Mesendoderm (in vitro differentiated cells): ENCODE data around the gene CD72.
"Not testable (repeated sequence)": the region's sequence is repeated elsewhere in the genome, so short reads cannot be mapped to it uniquely, and the experiment has no call there.

Source experiments
- DNase-seq: peaks from one replicate; pipeline ENCODE4 v3.0.0; 2013
- H2AK5ac ChIP-seq: 2 replicates; pipeline ENCODE4 v1.6.1; 2013; ENCODE audit warnings: low read length, inconsistent platforms
- H2BK120ac ChIP-seq: 2 replicates; pipeline ENCODE4 v1.6.1; 2013; ENCODE audit warnings: low read depth, mild to moderate bottlenecking, low read length, moderate library complexity, mixed read lengths
- H2BK15ac ChIP-seq: replicated peaks from 2 replicates; pipeline ENCODE4 v1.6.1; 2013; ENCODE audit warnings: low read depth, mild to moderate bottlenecking, moderate library complexity
- H2BK5ac ChIP-seq: 2 replicates; pipeline ENCODE4 v1.6.1; 2013; ENCODE audit warnings: low read length, inconsistent platforms
- H3K18ac ChIP-seq: 2 replicates; pipeline ENCODE4 v1.6.1; 2013; ENCODE audit warnings: mild to moderate bottlenecking, low read length, mixed read lengths
- H3K23ac ChIP-seq: one replicate; pipeline ENCODE4 v1.6.1; 2013; ENCODE audit warnings: low read length
- H3K27ac ChIP-seq: 2 replicates; pipeline ENCODE4 v1.5.1; 2013; ENCODE audit warnings: low read depth, mild to moderate bottlenecking, inconsistent platforms, low read length, moderate library complexity
- H3K27me3 ChIP-seq: 2 replicates; pipeline ENCODE4 v1.6.1; 2013; ENCODE audit warnings: low read length, control low read depth, mild to moderate bottlenecking, inconsistent platforms; ENCODE audit not compliant: insufficient read depth, poor library complexity
- H3K36me3 ChIP-seq: 2 replicates; pipeline ENCODE4 v1.6.1; 2013; ENCODE audit warnings: low read length, inconsistent platforms; ENCODE audit not compliant: control insufficient read depth, insufficient read depth
- H3K4ac ChIP-seq: one replicate; pipeline ENCODE4 v1.6.1; 2013; ENCODE audit warnings: low read depth, mild to moderate bottlenecking, low read length, moderate library complexity
- H3K4me1 ChIP-seq: 2 replicates; pipeline ENCODE4 v1.6.1; 2013; ENCODE audit warnings: low read depth, low read length, inconsistent platforms; ENCODE audit not compliant: control insufficient read depth
- H3K4me2 ChIP-seq: 2 replicates; pipeline ENCODE4 v1.6.1; 2013; ENCODE audit warnings: low read length
- H3K4me3 ChIP-seq: 2 replicates; pipeline ENCODE4 v1.5.1; 2013; ENCODE audit warnings: mild to moderate bottlenecking, low read length
- H3K56ac ChIP-seq: one replicate; pipeline ENCODE4 v1.6.1; 2013; ENCODE audit warnings: low read length
- H3K79me1 ChIP-seq: 2 replicates; pipeline ENCODE4 v1.6.1; 2013; ENCODE audit warnings: low read length, inconsistent platforms
- H3K79me2 ChIP-seq: 2 replicates; pipeline ENCODE4 v1.6.1; 2013; ENCODE audit warnings: mild to moderate bottlenecking, low read length; ENCODE audit not compliant: control insufficient read depth, insufficient read depth
- H3K9ac ChIP-seq: 2 replicates; pipeline ENCODE4 v1.6.1; 2013; ENCODE audit warnings: low read length, inconsistent platforms
- H4K5ac ChIP-seq: one replicate; pipeline ENCODE4 v1.6.1; 2013; ENCODE audit warnings: low read length
- H4K8ac ChIP-seq: one replicate; pipeline ENCODE4 v1.6.1; 2013; ENCODE audit warnings: low read depth, mild to moderate bottlenecking, control low read depth, low read length, moderate library complexity
- WGBS: extraction: QIAGEN DNeasy Blood & Tissue Kit; methylation state at CpG from one replicate; pipeline ENCODE4 v1.1.7; 2013; ENCODE audit warnings: low lambda C conversion rate, missing lambda C conversion rate; ENCODE audit not compliant: insufficient coverage; ENCODE audit errors: extremely low coverage; 5-methylcytosine and 5-hydroxymethylcytosine counted together

Gene CD72

DNA sequence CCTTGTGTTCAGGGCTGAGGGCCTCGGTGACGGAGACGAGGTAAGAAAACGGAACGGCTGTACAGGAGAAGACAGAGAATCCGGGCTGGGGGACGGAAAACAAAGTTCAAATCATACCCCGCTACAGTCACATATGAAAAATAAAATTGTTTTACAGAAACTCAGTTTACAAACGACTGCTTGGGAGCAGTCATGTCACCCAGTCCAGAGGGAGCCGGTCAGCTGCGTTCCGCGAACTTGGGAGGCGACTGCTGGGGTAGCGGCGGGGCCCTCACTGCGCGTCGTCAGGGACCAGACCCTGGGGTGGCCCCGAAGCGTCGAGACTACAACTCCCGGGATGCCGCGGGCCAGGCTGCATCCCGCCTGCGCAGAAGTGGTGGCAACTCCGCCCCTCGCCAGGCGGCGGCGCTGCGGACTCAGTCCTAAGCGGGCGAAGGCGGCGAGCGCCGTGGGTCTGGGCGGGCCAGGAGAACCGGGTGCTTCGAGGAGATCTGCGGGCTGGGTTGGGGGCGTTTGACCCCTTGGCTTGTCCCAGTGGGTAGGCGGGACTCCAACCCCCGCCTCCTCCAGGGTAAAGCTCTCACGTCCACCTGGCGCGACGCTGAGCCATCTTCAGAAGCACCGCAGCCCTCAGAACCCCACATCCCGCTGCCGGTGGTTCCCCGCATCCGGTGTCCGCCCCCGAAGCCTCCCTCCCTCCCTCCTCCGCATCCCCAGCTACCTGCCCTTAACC, 28.5 kb upstream of the CD72 start:
- no peak overlapping the region for H2BK5ac ChIP-seq
- H4K8ac ChIP-seq = no peak overlapping the region
- H3K4me3 ChIP-seq = peak overlapping the region; percentile 85
- no peak overlapping the region for H4K5ac ChIP-seq
- H3K4ac ChIP-seq = peak overlapping the region; percentile 89
- no peaks in the 10 kb centered on the region for H3K79me2 ChIP-seq
- H2BK15ac ChIP-seq = no peak overlapping the region
- H2AK5ac ChIP-seq = no peak overlapping the region
- H3K36me3 ChIP-seq = no peaks in the 10 kb centered on the region
- no peaks in the 10 kb centered on the region for H3K4me1 ChIP-seq
- H3K27me3 ChIP-seq = no peaks in the 10 kb centered on the region
- no peak overlapping the region for H2BK120ac ChIP-seq
- peak overlapping the region; percentile 70 for H3K18ac ChIP-seq
- H3K4me2 ChIP-seq = peak overlapping the region; percentile 64
- no CpG with 5 or more reads among the region's 58 CpGs for WGBS
- H3K27ac ChIP-seq = peak overlapping the region; percentile 72
- no peaks in the 10 kb centered on the region for H3K79me1 ChIP-seq
- no peak overlapping the region for H3K23ac ChIP-seq
- peak overlapping the region; percentile 92 for H3K56ac ChIP-seq
- DNase-seq = peak; percentile 92
- peak overlapping the region; percentile 81 for H3K9ac ChIP-seq

GRCh38 chr9:35646153-35646532, 27.9 kb upstream of the CD72 start:
- peak overlapping the region; percentile 72 for H3K27ac ChIP-seq

GRCh38 chr9:35645736-35646135, 27.5 kb upstream of the CD72 start:
- not testable (repeated sequence) for DNase-seq, H2BK120ac ChIP-seq, H3K4me1 ChIP-seq, H4K5ac ChIP-seq, H3K4ac ChIP-seq, H3K4me3 ChIP-seq, H2BK5ac ChIP-seq, H3K79me1 ChIP-seq, H3K23ac ChIP-seq, H4K8ac ChIP-seq, H3K36me3 ChIP-seq, H2BK15ac ChIP-seq, H3K79me2 ChIP-seq, H2AK5ac ChIP-seq, H3K27me3 ChIP-seq
- Histone ChIP-seq H3K4me2 (peak overlapping the region; percentile 42), H3K18ac (peak overlapping the region; percentile 52), H3K9ac (peak overlapping the region; percentile 70), H3K27ac (peak overlapping the region; percentile 72), H3K56ac (peak overlapping the region; percentile 92)
- no CpG with 5 or more reads among the region's 10 CpGs for WGBS

More at GRCh38 chr9:35646153-35646532, 27.9 kb upstream of the CD72 start:
- peak overlapping the region; percentile 85 for H3K4me3 ChIP-seq
- no CpG with 5 or more reads among the region's 11 CpGs for WGBS
- H3K56ac ChIP-seq = peak overlapping the region; percentile 92
- H3K18ac ChIP-seq = peak overlapping the region; percentile 52
- peak overlapping the region; percentile 70 for H3K9ac ChIP-seq
- H3K4ac ChIP-seq = no peak overlapping the region
- H4K8ac ChIP-seq = no peak overlapping the region
- H3K27me3 ChIP-seq = no peaks in the 10 kb centered on the region
- H2BK5ac ChIP-seq = no peak overlapping the region
- no peaks in the 10 kb centered on the region for H3K79me1 ChIP-seq
- H4K5ac ChIP-seq = no peak overlapping the region
- peak overlapping the region; percentile 42 for H3K4me2 ChIP-seq
- no peaks in the 10 kb centered on the region for H3K4me1 ChIP-seq
- peak; percentile 92 for DNase-seq
- no peak overlapping the region for H2AK5ac ChIP-seq
- no peaks in the 10 kb centered on the region for H3K79me2 ChIP-seq
- H3K36me3 ChIP-seq = no peaks in the 10 kb centered on the region
- no peak overlapping the region for H2BK120ac ChIP-seq
- H2BK15ac ChIP-seq = no peak overlapping the region
- no peak overlapping the region for H3K23ac ChIP-seq

- no peaks in the 10 kb centered on the region for H3K4me1 ChIP-seq
- H3K18ac ChIP-seq = no peak overlapping the region
- no peak overlapping the region for H2BK5ac ChIP-seq
- WGBS = no CpG with 5 or more reads among the region's 12 CpGs
- no peak overlapping the region for H3K4ac ChIP-seq
- no peaks in the 10 kb centered on the region for H3K79me2 ChIP-seq
- H2BK120ac ChIP-seq = no peak overlapping the region
- H3K56ac ChIP-seq = no peak overlapping the region
- H3K36me3 ChIP-seq = no peaks in the 10 kb centered on the region
- no peak overlapping the region for H3K27ac ChIP-seq
- H3K9ac ChIP-seq = no peak overlapping the region
- no peak overlapping the region for H2AK5ac ChIP-seq
- no peak overlapping the region for H2BK15ac ChIP-seq
- H3K79me1 ChIP-seq = no peaks in the 10 kb centered on the region
- no peaks in the 10 kb centered on the region for H3K27me3 ChIP-seq
- H4K5ac ChIP-seq = no peak overlapping the region
- DNase-seq = no peak
- no peak overlapping the region for H3K23ac ChIP-seq
- H3K4me2 ChIP-seq = no peak overlapping the region
- H3K4me3 ChIP-seq = no peak overlapping the region
- H4K8ac ChIP-seq = no peak overlapping the region
Observed at GRCh38 chr9:35643046-35643445, 24.8 kb upstream of the CD72 start.

GRCh38 chr9:35641478-35641877, 23.3 kb upstream of the CD72 start:
- not testable (repeated sequence) for H2AK5ac ChIP-seq, H3K27ac ChIP-seq, H2BK120ac ChIP-seq, DNase-seq, H3K79me1 ChIP-seq, H3K4me3 ChIP-seq, H3K4me1 ChIP-seq, H3K79me2 ChIP-seq, H3K56ac ChIP-seq, H3K9ac ChIP-seq, H2BK5ac ChIP-seq, H3K23ac ChIP-seq, H4K5ac ChIP-seq, H3K18ac ChIP-seq, H3K36me3 ChIP-seq, H2BK15ac ChIP-seq, H4K8ac ChIP-seq, H3K4ac ChIP-seq, H3K27me3 ChIP-seq, H3K4me2 ChIP-seq
- no CpG with 5 or more reads among the region's 3 CpGs for WGBS

DNA sequence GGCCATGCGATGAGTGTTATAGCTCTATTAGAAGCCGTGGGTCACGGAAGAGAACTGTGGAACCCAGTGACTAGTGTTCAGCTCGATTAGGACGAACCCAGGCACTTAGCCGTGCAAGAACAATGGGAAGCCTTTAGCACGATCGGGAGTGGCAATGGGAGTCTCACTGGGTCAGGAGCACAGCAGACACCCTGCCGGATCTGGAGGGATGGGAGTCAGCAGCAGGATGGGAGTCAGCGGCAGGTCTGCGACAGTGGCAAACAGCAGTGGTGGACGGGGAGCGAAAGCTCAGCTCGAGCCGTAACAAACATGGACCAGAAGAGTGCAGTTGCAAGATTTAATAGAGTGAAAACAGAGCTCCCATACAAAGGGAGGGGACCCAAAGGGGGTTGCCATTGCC, 22.2 kb upstream of the CD72 start:
- H3K4me2 ChIP-seq, H3K27me3 ChIP-seq, H3K79me1 ChIP-seq, H2BK5ac ChIP-seq, H3K4ac ChIP-seq, H3K18ac ChIP-seq, H3K4me3 ChIP-seq, H3K56ac ChIP-seq, H3K4me1 ChIP-seq, H3K27ac ChIP-seq, H3K9ac ChIP-seq, H2AK5ac ChIP-seq, H4K8ac ChIP-seq, H3K79me2 ChIP-seq, DNase-seq, H2BK15ac ChIP-seq, H3K36me3 ChIP-seq, H3K23ac ChIP-seq, H2BK120ac ChIP-seq, H4K5ac ChIP-seq: not testable (repeated sequence)
- no CpG with 5 or more reads among the region's 15 CpGs for WGBS
